Liver (tissue), 9 donors: Measurements from ENCODE around the gene P2RX3. TPM values are rescaled to one million over a fixed set of nuclear protein-coding genes. Genes with fewer than 3 reads are reported as not detected.

ENCODE experiments used
- DNase-seq: peaks from one replicate; pipeline ENCODE4 v3.0.0-alpha.2; 2017; ENCODE audit warnings: low spot score
- H3K27ac ChIP-seq, 2 donors: one replicate each; pipeline ENCODE4 v1.7.0; 2013; ENCODE audit warnings: inconsistent platforms in 2 of 2, low read length in 2 of 2, control low read depth in 1 of 2, low read depth in 1 of 2, mild to moderate bottlenecking in 1 of 2
- H3K27me3 ChIP-seq, 4 donors: one replicate each; pipeline versions ENCODE4 v1.6.1 to v1.7.0; 2013; ENCODE audit warnings: low read length in 3 of 4, inconsistent platforms in 1 of 4, mild to moderate bottlenecking in 1 of 4, moderate library complexity in 1 of 4; ENCODE audit not compliant: control insufficient read depth in 4 of 4, insufficient read depth in 4 of 4
- H3K36me3 ChIP-seq, 4 donors: one replicate each; pipeline versions ENCODE4 v1.6.1 to v1.7.0; 2013; ENCODE audit warnings: low read length in 3 of 4, mild to moderate bottlenecking in 3 of 4, low read depth in 1 of 4, moderate library complexity in 1 of 4; ENCODE audit not compliant: control insufficient read depth in 4 of 4, insufficient read depth in 3 of 4
- H3K4me1 ChIP-seq, 4 donors: one replicate each; pipeline versions ENCODE4 v1.6.1 to v1.7.0; 2013; ENCODE audit warnings: low read length in 3 of 4, mild to moderate bottlenecking in 3 of 4, moderate library complexity in 1 of 4; ENCODE audit not compliant: control insufficient read depth in 4 of 4, insufficient read depth in 4 of 4
- H3K4me3 ChIP-seq, 3 donors: one replicate each; pipeline versions ENCODE4 v1.6.1 to v1.7.0; 2013; ENCODE audit warnings: low read length in 3 of 3, control low read depth in 1 of 3, low read depth in 1 of 3, mild to moderate bottlenecking in 1 of 3
- H3K9ac ChIP-seq, 2 donors: one replicate each; pipeline ENCODE4 v1.7.0; 2013; ENCODE audit warnings: low read length in 2 of 2, mild to moderate bottlenecking in 2 of 2, moderate library complexity in 2 of 2, control low read depth in 1 of 2, low read depth in 1 of 2
- H3K9me3 ChIP-seq, 4 donors: one replicate each; pipeline versions ENCODE4 v1.6.1 to v1.7.0; 2013; ENCODE audit warnings: low read length in 3 of 4; ENCODE audit not compliant: control insufficient read depth in 4 of 4
- EGR1 ChIP-seq, 2 donors: IDR thresholded peaks; 2 replicates each; pipeline ENCODE4 v1.6.1; 2016 to 2018; ENCODE audit warnings: antibody characterized with exemption in 2 of 2, low read depth in 2 of 2
- FOXA1 ChIP-seq: IDR thresholded peaks from 2 replicates; pipeline ENCODE4 v1.6.1; 2016; ENCODE audit warnings: antibody characterized with exemption
- FOXA2 ChIP-seq: IDR thresholded peaks from 2 replicates; pipeline ENCODE4 v1.6.1; 2016; ENCODE audit warnings: antibody characterized with exemption
- GABPA ChIP-seq, 2 donors: IDR thresholded peaks in 1 of 2; conservative IDR thresholded peaks in 1 of 2; 2 replicates each; pipeline ENCODE4 v1.6.1; 2016; ENCODE audit warnings: antibody characterized with exemption in 2 of 2, mild to moderate bottlenecking in 1 of 2, moderate library complexity in 1 of 2
- HNF4A ChIP-seq, 2 donors: conservative IDR thresholded peaks; 2 replicates each; pipeline ENCODE4 v1.6.1; 2016; ENCODE audit warnings: antibody characterized with exemption in 2 of 2, mild to moderate bottlenecking in 2 of 2
- HNF4G ChIP-seq: IDR thresholded peaks from 2 replicates; pipeline ENCODE4 v1.6.1; 2016; ENCODE audit warnings: antibody characterized with exemption
- JUND ChIP-seq, 2 donors: IDR thresholded peaks; 2 replicates each; pipeline ENCODE4 v1.6.1; 2016; ENCODE audit warnings: antibody characterized with exemption in 2 of 2
- NR2F2 ChIP-seq: IDR thresholded peaks from 2 replicates; pipeline ENCODE4 v1.6.1; 2016; ENCODE audit warnings: antibody characterized with exemption
- RAD21 ChIP-seq, 2 donors: IDR thresholded peaks; 2 replicates each; pipeline ENCODE4 v1.6.1; 2016; ENCODE audit warnings: antibody characterized with exemption in 2 of 2, mild to moderate bottlenecking in 2 of 2
- RXRA ChIP-seq, 2 donors: IDR thresholded peaks; 2 replicates each; pipeline ENCODE4 v1.6.1; 2017 to 2018; ENCODE audit warnings: antibody characterized with exemption in 2 of 2, mild to moderate bottlenecking in 1 of 2
- SP1 ChIP-seq: IDR thresholded peaks from 2 replicates; pipeline ENCODE4 v1.6.1; 2018; ENCODE audit warnings: antibody characterized with exemption, mild to moderate bottlenecking
- TAF1 ChIP-seq: conservative IDR thresholded peaks from 2 replicates; pipeline ENCODE4 v1.6.1; 2016; ENCODE audit warnings: antibody characterized with exemption, mild to moderate bottlenecking
- YY1 ChIP-seq: IDR thresholded peaks from 2 replicates; pipeline ENCODE4 v1.6.1; 2016; ENCODE audit warnings: antibody characterized with exemption, mild to moderate bottlenecking
- WGBS: extraction: QIAGEN DNeasy Blood & Tissue Kit; methylation state at CpG from one replicate; pipeline ENCODE4 v1.1.7; 2013; 5-methylcytosine and 5-hydroxymethylcytosine counted together
- polyA plus RNA-seq, 2 donors: library from polyadenylated mRNA; stranded (reverse) in 1 of 2; unstranded in 1 of 2; fragments of 200-250 nt in 1 of 2; fragments of >200 nt in 1 of 2; fragmentation: Nextera tagmentation in 1 of 2; extraction: Ambion mirVana in 1 of 2; gene quantifications; one replicate each; pipeline versions ENCODE4 v1.2.1 to v1.2.3, GENCODE V29; 2013 to 2015
- total RNA-seq, 2 donors: library from RNA; depleted of rRNA; stranded (reverse); fragments of >200 nt; gene quantifications; one replicate each; pipeline ENCODE4 v1.2.3, GENCODE V29; 2014
- TF ChIP-seq, protein P1 (sequence below): IDR thresholded peaks from 2 replicates; pipeline ENCODE4 v1.6.1; 2016; ENCODE audit warnings: antibody characterized with exemption, mild to moderate bottlenecking
- TF ChIP-seq, protein P2 (sequence below): IDR thresholded peaks from 2 replicates; pipeline ENCODE4 v1.6.1; 2016; ENCODE audit warnings: antibody characterized with exemption
- TF ChIP-seq, protein P3 (sequence below): fragments of 150-350 bp; IDR thresholded peaks from 2 replicates; pipeline ENCODE4 v1.5.1; 2017; ENCODE audit warnings: improper control_type of control experiment, low read depth, low read length; ENCODE audit not compliant: missing input control
- TF ChIP-seq, protein P4 (sequence below): IDR thresholded peaks from 2 replicates; pipeline ENCODE4 v1.6.1; 2016; ENCODE audit warnings: antibody characterized with exemption
- TF ChIP-seq, protein P5 (sequence below): IDR thresholded peaks from 2 replicates; pipeline ENCODE4 v1.6.1; 2016; ENCODE audit warnings: antibody characterized with exemption
- donor health status: healthy.
- donor health status: healthy.
- donor health status: healthy.
- donor health status: healthy.
- donor health status: healthy.

Gene P2RX3
- total and polyA plus RNA-seq, 4 donors: 0.18 to 0.33 (median 0.23) TPM

DNA sequence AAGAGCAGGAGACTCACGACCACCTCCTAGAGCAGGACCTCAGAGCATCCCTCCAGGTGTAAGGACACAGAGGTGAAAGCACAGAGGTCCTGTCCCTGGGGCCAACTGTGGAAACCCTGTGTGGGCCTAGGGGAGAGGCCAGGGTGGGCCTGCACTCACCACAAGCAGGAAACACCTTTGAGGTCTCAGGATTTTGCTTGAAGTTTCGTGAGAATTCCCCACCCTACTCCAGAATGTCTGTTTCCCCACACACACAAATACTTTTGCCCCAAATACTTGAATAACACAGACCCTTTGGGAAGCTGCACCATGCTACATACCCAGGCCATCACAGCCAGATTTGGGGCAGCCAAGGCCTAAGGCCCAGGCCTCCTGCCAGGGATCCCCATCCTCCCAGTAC is 70.6 kb downstream of the P2RX3 start:
- 85% methylated on average over 2 of the region's 2 CpGs for WGBS
- H3K9ac ChIP-seq: no peak overlapping the region
- no peak for TF ChIP-seq RAD21 (IDR thresholded peaks at IDR 0.05)
- H3K36me3 ChIP-seq: peaks cover 12 to 62% (median 58%) of the 10 kb centered on the region in 4 donors
- H3K9me3 ChIP-seq: no peaks in the 10 kb centered on the region
- H3K4me1 ChIP-seq: peaks cover 0 to 2% (median under 1%) of the 10 kb centered on the region in 4 donors
- H3K4me3 ChIP-seq: no peak overlapping the region
- no peaks in the 10 kb centered on the region for H3K27me3 ChIP-seq
- H3K27ac ChIP-seq: no peak overlapping the region
- no peak for DNase-seq

DNA sequence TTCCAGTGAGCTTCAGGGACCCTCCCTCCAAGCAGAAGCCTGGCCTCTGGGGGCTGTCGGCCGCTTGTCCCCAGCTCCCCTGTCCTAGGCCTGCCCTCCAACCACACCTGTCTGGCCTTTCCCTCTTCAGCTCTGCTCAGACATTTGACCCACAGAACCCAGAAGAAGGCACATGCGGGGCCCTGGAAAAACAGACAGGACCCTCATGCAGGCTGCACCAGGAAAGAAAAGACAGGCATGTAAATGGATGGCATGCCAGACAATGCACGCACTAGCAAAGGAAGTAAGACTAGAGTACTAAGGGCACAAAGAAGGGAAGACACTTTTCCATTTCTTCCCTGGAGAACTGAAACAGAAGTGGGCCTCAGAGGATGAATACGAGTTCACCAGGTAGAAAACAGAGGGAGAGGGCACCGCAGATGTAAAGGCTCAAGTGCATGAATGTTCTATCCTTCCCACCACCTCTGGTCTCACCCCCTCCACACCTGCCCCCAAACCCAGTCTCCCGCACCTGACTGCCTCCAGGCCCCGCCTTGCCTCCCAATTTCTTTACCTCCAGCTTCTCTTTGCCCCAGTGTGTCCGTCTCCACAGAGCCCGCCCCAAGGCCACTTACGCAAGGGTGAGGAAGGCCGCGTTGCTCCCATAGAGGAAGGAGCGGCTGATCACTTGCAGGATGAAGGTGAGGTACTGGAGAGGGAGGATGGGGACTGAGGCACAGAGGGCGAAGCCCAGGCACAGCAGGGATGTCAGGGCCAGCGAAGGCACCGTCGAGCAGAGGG is 71.4 kb downstream of the P2RX3 start:
- DNase-seq: no peak

More for the DNA sequence above, 71.4 kb downstream of the P2RX3 start:
- 96% methylated on average over 18 of the region's 18 CpGs for WGBS
- no peak for TF ChIP-seq FOXA2
- no peak for TF ChIP-seq JUND (IDR thresholded peaks at IDR 0.05)
- TF ChIP-seq, protein P1, sequence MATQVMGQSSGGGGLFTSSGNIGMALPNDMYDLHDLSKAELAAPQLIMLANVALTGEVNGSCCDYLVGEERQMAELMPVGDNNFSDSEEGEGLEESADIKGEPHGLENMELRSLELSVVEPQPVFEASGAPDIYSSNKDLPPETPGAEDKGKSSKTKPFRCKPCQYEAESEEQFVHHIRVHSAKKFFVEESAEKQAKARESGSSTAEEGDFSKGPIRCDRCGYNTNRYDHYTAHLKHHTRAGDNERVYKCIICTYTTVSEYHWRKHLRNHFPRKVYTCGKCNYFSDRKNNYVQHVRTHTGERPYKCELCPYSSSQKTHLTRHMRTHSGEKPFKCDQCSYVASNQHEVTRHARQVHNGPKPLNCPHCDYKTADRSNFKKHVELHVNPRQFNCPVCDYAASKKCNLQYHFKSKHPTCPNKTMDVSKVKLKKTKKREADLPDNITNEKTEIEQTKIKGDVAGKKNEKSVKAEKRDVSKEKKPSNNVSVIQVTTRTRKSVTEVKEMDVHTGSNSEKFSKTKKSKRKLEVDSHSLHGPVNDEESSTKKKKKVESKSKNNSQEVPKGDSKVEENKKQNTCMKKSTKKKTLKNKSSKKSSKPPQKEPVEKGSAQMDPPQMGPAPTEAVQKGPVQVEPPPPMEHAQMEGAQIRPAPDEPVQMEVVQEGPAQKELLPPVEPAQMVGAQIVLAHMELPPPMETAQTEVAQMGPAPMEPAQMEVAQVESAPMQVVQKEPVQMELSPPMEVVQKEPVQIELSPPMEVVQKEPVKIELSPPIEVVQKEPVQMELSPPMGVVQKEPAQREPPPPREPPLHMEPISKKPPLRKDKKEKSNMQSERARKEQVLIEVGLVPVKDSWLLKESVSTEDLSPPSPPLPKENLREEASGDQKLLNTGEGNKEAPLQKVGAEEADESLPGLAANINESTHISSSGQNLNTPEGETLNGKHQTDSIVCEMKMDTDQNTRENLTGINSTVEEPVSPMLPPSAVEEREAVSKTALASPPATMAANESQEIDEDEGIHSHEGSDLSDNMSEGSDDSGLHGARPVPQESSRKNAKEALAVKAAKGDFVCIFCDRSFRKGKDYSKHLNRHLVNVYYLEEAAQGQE: no peak
- TF ChIP-seq NR2F2: no peak
- TF ChIP-seq HNF4A (conservative IDR thresholded peaks at IDR 0.05): no peak
- no peak for TF ChIP-seq EGR1 (IDR thresholded peaks at IDR 0.05; ENCODE audit: low read depth in 2 of 2)
- TF ChIP-seq, protein P2, sequence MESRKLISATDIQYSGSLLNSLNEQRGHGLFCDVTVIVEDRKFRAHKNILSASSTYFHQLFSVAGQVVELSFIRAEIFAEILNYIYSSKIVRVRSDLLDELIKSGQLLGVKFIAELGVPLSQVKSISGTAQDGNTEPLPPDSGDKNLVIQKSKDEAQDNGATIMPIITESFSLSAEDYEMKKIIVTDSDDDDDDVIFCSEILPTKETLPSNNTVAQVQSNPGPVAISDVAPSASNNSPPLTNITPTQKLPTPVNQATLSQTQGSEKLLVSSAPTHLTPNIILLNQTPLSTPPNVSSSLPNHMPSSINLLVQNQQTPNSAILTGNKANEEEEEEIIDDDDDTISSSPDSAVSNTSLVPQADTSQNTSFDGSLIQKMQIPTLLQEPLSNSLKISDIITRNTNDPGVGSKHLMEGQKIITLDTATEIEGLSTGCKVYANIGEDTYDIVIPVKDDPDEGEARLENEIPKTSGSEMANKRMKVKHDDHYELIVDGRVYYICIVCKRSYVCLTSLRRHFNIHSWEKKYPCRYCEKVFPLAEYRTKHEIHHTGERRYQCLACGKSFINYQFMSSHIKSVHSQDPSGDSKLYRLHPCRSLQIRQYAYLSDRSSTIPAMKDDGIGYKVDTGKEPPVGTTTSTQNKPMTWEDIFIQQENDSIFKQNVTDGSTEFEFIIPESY: no peak
- TF ChIP-seq, protein P3, sequence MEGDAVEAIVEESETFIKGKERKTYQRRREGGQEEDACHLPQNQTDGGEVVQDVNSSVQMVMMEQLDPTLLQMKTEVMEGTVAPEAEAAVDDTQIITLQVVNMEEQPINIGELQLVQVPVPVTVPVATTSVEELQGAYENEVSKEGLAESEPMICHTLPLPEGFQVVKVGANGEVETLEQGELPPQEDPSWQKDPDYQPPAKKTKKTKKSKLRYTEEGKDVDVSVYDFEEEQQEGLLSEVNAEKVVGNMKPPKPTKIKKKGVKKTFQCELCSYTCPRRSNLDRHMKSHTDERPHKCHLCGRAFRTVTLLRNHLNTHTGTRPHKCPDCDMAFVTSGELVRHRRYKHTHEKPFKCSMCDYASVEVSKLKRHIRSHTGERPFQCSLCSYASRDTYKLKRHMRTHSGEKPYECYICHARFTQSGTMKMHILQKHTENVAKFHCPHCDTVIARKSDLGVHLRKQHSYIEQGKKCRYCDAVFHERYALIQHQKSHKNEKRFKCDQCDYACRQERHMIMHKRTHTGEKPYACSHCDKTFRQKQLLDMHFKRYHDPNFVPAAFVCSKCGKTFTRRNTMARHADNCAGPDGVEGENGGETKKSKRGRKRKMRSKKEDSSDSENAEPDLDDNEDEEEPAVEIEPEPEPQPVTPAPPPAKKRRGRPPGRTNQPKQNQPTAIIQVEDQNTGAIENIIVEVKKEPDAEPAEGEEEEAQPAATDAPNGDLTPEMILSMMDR: no peak
- no peak for TF ChIP-seq RXRA (IDR thresholded peaks at IDR 0.05)
- TF ChIP-seq YY1: no peak
- TF ChIP-seq FOXA1: no peak
- TF ChIP-seq, protein P4, sequence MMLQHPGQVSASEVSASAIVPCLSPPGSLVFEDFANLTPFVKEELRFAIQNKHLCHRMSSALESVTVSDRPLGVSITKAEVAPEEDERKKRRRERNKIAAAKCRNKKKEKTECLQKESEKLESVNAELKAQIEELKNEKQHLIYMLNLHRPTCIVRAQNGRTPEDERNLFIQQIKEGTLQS: no peak
- no peak for TF ChIP-seq SP1
- no peak for TF ChIP-seq TAF1
- TF ChIP-seq, protein P5, sequence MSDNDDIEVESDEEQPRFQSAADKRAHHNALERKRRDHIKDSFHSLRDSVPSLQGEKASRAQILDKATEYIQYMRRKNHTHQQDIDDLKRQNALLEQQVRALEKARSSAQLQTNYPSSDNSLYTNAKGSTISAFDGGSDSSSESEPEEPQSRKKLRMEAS: no peak
- no peak for TF ChIP-seq GABPA (IDR thresholded peaks at IDR 0.05 in 1 of 2, conservative IDR thresholded peaks at IDR 0.05 in 1 of 2)
- TF ChIP-seq HNF4G: no peak
- TF ChIP-seq RAD21 (IDR thresholded peaks at IDR 0.05): no peak
- Histone ChIP-seq H3K27ac (no peak overlapping the region), H3K9ac (no peak overlapping the region), H3K36me3 (peaks cover 15 to 70% (median 64%) of the 10 kb centered on the region in 4 donors), H3K4me3 (no peak overlapping the region), H3K27me3 (no peaks in the 10 kb centered on the region), H3K4me1 (peaks cover 0 to 2% (median under 1%) of the 10 kb centered on the region in 4 donors), H3K9me3 (no peaks in the 10 kb centered on the region)
